Measurements from ENCODE around the gene SPEF2. TPM values are rescaled to one million over a fixed set of nuclear protein-coding genes. Genes with fewer than 3 reads are reported as not detected.
"Not testable (repeated sequence)": the region's sequence is repeated elsewhere in the genome, so short reads cannot be mapped to it uniquely, and the experiment has no call there.

Gene SPEF2
- total RNA-seq, 1 experiment from 2014 or later: 0.15 TPM

DNA sequence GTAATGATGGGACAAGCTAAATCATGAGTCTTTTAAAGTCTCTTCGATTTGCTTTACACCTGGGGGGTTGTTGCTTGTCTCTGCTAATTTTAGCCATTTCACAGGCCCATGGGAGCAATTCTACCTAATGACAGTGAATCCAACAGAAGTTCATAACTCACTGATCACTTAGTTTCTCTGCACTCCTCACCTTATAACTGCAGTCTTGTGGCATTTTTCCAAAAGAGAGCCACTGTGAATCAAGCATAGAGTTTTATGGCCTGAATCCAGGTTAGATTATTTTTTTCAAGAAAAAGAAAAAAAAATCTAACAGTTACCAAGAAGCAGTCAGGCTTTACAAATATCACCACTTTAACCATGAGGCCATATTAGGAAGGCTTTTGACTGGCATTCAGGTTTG lies 237.5 kb downstream of the SPEF2 start (continued):
- TF ChIP-seq IRF2 (CRISPR knock-in tag; IDR thresholded peaks at IDR 0.05; ENCODE audit: borderline replicate concordance, low read depth) (no peak), HMGA2 (CRISPR knock-in tag; IDR thresholded peaks at IDR 0.05) (no peak), ELF4 (CRISPR knock-in tag; IDR thresholded peaks at IDR 0.05; ENCODE audit: low read depth) (no peak), ATF1 (CRISPR knock-in tag; IDR thresholded peaks at IDR 0.05) (no peak), ZNF317 (CRISPR knock-in tag; IDR thresholded peaks at IDR 0.05; ENCODE audit: borderline replicate concordance, low read depth) (no peak), CREB1 (CRISPR knock-in tag; IDR thresholded peaks at IDR 0.05) (no peak), ZNF138 (CRISPR knock-in tag; conservative IDR thresholded peaks at IDR 0.05) (no peak), NR2C2 (CRISPR knock-in tag; IDR thresholded peaks at IDR 0.05) (no peak)
- TF ChIP-seq, protein P1, sequence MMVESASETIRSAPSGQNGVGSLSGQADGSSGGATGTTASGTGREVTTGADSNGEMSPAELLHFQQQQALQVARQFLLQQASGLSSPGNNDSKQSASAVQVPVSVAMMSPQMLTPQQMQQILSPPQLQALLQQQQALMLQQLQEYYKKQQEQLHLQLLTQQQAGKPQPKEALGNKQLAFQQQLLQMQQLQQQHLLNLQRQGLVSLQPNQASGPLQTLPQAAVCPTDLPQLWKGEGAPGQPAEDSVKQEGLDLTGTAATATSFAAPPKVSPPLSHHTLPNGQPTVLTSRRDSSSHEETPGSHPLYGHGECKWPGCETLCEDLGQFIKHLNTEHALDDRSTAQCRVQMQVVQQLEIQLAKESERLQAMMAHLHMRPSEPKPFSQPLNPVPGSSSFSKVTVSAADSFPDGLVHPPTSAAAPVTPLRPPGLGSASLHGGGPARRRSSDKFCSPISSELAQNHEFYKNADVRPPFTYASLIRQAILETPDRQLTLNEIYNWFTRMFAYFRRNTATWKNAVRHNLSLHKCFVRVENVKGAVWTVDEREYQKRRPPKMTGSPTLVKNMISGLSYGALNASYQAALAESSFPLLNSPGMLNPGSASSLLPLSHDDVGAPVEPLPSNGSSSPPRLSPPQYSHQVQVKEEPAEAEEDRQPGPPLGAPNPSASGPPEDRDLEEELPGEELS (CRISPR knock-in tag; IDR thresholded peaks at IDR 0.05): no peak
- TF ChIP-seq, protein P2, sequence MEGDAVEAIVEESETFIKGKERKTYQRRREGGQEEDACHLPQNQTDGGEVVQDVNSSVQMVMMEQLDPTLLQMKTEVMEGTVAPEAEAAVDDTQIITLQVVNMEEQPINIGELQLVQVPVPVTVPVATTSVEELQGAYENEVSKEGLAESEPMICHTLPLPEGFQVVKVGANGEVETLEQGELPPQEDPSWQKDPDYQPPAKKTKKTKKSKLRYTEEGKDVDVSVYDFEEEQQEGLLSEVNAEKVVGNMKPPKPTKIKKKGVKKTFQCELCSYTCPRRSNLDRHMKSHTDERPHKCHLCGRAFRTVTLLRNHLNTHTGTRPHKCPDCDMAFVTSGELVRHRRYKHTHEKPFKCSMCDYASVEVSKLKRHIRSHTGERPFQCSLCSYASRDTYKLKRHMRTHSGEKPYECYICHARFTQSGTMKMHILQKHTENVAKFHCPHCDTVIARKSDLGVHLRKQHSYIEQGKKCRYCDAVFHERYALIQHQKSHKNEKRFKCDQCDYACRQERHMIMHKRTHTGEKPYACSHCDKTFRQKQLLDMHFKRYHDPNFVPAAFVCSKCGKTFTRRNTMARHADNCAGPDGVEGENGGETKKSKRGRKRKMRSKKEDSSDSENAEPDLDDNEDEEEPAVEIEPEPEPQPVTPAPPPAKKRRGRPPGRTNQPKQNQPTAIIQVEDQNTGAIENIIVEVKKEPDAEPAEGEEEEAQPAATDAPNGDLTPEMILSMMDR (IDR thresholded peaks at IDR 0.05): no peak
- TF ChIP-seq, protein P3, sequence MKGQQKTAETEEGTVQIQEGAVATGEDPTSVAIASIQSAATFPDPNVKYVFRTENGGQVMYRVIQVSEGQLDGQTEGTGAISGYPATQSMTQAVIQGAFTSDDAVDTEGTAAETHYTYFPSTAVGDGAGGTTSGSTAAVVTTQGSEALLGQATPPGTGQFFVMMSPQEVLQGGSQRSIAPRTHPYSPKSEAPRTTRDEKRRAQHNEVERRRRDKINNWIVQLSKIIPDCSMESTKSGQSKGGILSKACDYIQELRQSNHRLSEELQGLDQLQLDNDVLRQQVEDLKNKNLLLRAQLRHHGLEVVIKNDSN (CRISPR knock-in tag; IDR thresholded peaks at IDR 0.05): no peak
- TF ChIP-seq, protein P4, sequence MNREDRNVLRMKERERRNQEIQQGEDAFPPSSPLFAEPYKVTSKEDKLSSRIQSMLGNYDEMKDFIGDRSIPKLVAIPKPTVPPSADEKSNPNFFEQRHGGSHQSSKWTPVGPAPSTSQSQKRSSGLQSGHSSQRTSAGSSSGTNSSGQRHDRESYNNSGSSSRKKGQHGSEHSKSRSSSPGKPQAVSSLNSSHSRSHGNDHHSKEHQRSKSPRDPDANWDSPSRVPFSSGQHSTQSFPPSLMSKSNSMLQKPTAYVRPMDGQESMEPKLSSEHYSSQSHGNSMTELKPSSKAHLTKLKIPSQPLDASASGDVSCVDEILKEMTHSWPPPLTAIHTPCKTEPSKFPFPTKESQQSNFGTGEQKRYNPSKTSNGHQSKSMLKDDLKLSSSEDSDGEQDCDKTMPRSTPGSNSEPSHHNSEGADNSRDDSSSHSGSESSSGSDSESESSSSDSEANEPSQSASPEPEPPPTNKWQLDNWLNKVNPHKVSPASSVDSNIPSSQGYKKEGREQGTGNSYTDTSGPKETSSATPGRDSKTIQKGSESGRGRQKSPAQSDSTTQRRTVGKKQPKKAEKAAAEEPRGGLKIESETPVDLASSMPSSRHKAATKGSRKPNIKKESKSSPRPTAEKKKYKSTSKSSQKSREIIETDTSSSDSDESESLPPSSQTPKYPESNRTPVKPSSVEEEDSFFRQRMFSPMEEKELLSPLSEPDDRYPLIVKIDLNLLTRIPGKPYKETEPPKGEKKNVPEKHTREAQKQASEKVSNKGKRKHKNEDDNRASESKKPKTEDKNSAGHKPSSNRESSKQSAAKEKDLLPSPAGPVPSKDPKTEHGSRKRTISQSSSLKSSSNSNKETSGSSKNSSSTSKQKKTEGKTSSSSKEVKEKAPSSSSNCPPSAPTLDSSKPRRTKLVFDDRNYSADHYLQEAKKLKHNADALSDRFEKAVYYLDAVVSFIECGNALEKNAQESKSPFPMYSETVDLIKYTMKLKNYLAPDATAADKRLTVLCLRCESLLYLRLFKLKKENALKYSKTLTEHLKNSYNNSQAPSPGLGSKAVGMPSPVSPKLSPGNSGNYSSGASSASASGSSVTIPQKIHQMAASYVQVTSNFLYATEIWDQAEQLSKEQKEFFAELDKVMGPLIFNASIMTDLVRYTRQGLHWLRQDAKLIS (CRISPR knock-in tag; IDR thresholded peaks at IDR 0.05; ENCODE audit: borderline replicate concordance): no peak
- TF ChIP-seq, protein P5, sequence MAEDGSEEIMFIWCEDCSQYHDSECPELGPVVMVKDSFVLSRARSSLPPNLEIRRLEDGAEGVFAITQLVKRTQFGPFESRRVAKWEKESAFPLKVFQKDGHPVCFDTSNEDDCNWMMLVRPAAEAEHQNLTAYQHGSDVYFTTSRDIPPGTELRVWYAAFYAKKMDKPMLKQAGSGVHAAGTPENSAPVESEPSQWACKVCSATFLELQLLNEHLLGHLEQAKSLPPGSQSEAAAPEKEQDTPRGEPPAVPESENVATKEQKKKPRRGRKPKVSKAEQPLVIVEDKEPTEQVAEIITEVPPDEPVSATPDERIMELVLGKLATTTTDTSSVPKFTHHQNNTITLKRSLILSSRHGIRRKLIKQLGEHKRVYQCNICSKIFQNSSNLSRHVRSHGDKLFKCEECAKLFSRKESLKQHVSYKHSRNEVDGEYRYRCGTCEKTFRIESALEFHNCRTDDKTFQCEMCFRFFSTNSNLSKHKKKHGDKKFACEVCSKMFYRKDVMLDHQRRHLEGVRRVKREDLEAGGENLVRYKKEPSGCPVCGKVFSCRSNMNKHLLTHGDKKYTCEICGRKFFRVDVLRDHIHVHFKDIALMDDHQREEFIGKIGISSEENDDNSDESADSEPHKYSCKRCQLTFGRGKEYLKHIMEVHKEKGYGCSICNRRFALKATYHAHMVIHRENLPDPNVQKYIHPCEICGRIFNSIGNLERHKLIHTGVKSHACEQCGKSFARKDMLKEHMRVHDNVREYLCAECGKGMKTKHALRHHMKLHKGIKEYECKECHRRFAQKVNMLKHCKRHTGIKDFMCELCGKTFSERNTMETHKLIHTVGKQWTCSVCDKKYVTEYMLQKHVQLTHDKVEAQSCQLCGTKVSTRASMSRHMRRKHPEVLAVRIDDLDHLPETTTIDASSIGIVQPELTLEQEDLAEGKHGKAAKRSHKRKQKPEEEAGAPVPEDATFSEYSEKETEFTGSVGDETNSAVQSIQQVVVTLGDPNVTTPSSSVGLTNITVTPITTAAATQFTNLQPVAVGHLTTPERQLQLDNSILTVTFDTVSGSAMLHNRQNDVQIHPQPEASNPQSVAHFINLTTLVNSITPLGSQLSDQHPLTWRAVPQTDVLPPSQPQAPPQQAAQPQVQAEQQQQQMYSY (CRISPR knock-in tag; IDR thresholded peaks at IDR 0.05): no peak

DNA sequence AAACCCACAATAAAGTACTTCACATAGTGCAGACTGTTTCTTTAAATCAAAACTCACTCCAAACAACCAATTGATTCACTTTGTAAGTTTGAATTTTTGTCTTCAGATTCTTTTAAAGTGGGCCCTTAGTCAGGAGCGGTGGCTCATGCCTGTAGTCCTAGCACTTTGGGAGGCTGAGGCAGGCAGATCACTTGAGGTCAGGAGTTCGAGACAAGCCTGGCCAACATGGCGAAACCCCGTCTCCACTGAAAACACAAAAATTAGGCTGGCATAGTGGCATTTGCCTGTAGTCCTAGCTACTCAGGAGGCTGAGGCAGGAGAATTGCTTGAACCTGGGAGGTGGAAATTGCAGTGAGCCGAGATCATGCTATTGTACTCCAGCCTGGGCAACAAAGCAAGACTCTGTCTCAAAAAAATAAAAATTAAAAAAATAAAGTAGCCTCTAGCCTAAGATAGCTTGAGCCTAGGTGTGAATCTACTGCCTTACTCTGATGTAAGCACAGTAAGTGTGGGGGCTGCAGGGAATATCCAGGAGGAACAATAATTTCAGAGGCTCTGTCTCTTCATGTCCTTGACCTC lies 238.6 kb downstream of the SPEF2 start:
- ATAC-seq; DNase-seq (ENCODE audit: low spot score); H3K4me3 Mint-ChIP-seq; H3K36me3 Mint-ChIP-seq; H3K27ac Mint-ChIP-seq; H3K9me3 Mint-ChIP-seq; POLR2A ChIA-PET; H3K27me3 Mint-ChIP-seq (ENCODE audit: low read depth); CTCF ChIA-PET: not testable (repeated sequence)
- H3K4me1 Mint-ChIP-seq: peaks cover 32% of the 10 kb centered on the region
